ENCODE data around the gene PLOD2. TPM values are rescaled to one million over a fixed set of nuclear protein-coding genes. Genes with fewer than 3 reads are reported as not detected.

The PLOD2 gene
- total and polyA plus RNA-seq, 4 donors = 18.6 to 57.0 (median 24.3) TPM

DNA sequence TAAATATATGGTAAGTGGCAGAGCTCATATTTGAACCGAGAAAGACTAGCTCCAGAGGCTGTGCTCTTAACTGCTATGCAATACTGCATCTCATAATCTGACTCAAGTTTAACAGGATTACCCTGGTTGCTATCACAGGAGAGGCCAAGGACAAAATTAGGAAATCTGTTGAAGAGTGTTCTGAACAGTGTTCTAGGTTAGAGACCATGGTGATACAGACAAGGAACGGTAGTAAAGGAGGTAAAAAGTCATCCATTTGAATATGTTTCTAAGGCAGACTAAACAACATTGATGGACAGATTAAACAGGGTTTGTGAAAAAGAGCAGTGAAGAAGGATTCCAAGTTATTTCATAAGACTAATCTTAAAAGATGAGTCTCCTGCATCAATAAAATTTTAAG lies 22.1 kb downstream of the PLOD2 start:
- Histone ChIP-seq H3K9ac (ENCODE audit: low read depth in 1 of 2, low read length in 2 of 2) (no peak overlapping the region), H3K4me1 (ENCODE audit: control insufficient read depth in 4 of 4, insufficient read depth in 4 of 4, low read length in 3 of 4) (peaks cover 6 to 15% (median 11%) of the 10 kb centered on the region in 4 donors), H3K27me3 (ENCODE audit: control insufficient read depth in 4 of 4, insufficient read depth in 4 of 4, low read length in 3 of 4) (no peaks in the 10 kb centered on the region), H3K27ac (ENCODE audit: low read depth in 1 of 2, low read length in 2 of 2) (no peak overlapping the region), H3K4me3 (ENCODE audit: low read depth in 1 of 3, low read length in 3 of 3) (no peak overlapping the region), H3K9me3 (ENCODE audit: control insufficient read depth in 4 of 4, low read length in 3 of 4) (no peaks in the 10 kb centered on the region), H3K36me3 (ENCODE audit: control insufficient read depth in 4 of 4, insufficient read depth in 3 of 4, low read depth in 1 of 4, low read length in 3 of 4) (no peaks in the 10 kb centered on the region)
- DNase-seq (ENCODE audit: low spot score) = no peak
- WGBS = 69% methylated on average over 2 of the region's 2 CpGs
- TF ChIP-seq, protein P1, sequence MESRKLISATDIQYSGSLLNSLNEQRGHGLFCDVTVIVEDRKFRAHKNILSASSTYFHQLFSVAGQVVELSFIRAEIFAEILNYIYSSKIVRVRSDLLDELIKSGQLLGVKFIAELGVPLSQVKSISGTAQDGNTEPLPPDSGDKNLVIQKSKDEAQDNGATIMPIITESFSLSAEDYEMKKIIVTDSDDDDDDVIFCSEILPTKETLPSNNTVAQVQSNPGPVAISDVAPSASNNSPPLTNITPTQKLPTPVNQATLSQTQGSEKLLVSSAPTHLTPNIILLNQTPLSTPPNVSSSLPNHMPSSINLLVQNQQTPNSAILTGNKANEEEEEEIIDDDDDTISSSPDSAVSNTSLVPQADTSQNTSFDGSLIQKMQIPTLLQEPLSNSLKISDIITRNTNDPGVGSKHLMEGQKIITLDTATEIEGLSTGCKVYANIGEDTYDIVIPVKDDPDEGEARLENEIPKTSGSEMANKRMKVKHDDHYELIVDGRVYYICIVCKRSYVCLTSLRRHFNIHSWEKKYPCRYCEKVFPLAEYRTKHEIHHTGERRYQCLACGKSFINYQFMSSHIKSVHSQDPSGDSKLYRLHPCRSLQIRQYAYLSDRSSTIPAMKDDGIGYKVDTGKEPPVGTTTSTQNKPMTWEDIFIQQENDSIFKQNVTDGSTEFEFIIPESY (IDR thresholded peaks at IDR 0.05) = no peak
- no peak for TF ChIP-seq YY1 (IDR thresholded peaks at IDR 0.05)
- TF ChIP-seq, protein P2, sequence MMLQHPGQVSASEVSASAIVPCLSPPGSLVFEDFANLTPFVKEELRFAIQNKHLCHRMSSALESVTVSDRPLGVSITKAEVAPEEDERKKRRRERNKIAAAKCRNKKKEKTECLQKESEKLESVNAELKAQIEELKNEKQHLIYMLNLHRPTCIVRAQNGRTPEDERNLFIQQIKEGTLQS (IDR thresholded peaks at IDR 0.05) = no peak
- TF ChIP-seq RXRA (IDR thresholded peaks at IDR 0.05) = no peak
- no peak for TF ChIP-seq HNF4A (conservative IDR thresholded peaks at IDR 0.05)
- TF ChIP-seq SP1 (IDR thresholded peaks at IDR 0.05) = no peak
- no peak for TF ChIP-seq FOXA1 (IDR thresholded peaks at IDR 0.05)
- no peak for TF ChIP-seq EGR1 (IDR thresholded peaks at IDR 0.05; ENCODE audit: low read depth in 2 of 2)
- no peak for TF ChIP-seq NR2F2 (IDR thresholded peaks at IDR 0.05)
- TF ChIP-seq FOXA2 (IDR thresholded peaks at IDR 0.05) = no peak
- no peak for TF ChIP-seq TAF1 (conservative IDR thresholded peaks at IDR 0.05)

DNA sequence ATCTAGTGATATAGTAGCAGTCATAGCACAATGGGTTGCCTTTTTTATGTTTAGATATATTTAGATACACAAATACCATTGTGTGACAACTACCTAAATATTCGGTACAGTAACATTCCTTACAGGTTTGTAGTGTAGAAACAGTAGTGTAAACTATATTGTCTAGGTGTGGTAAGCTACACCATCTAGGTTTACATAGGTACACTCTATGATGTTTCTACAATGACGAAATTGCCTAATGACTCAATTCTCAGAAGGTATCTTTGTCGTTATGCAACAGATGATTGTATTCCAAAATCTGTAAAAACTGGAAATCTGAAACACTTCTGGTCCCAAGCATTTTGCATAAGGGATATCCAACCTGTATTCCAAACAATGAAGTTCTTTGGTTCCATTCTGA lies 24.3 kb downstream of the PLOD2 start:
- H3K36me3 ChIP-seq (ENCODE audit: control insufficient read depth in 4 of 4, insufficient read depth in 3 of 4, low read depth in 1 of 4, low read length in 3 of 4) = no peaks in the 10 kb centered on the region
- TF ChIP-seq, protein P2 (IDR thresholded peaks at IDR 0.05) = peak; percentile 62
- no peak for TF ChIP-seq RAD21 (IDR thresholded peaks at IDR 0.05)
- no peaks in the 10 kb centered on the region for H3K9me3 ChIP-seq (ENCODE audit: control insufficient read depth in 4 of 4, low read length in 3 of 4)
- H3K27me3 ChIP-seq (ENCODE audit: control insufficient read depth in 4 of 4, insufficient read depth in 4 of 4, low read length in 3 of 4) = no peaks in the 10 kb centered on the region
- H3K27ac ChIP-seq (ENCODE audit: low read depth in 1 of 2, low read length in 2 of 2) = no peak overlapping the region
- peaks cover 5 to 16% (median 14%) of the 10 kb centered on the region in 4 donors for H3K4me1 ChIP-seq (ENCODE audit: control insufficient read depth in 4 of 4, insufficient read depth in 4 of 4, low read length in 3 of 4)
- DNase-seq (ENCODE audit: low spot score) = no peak
- H3K4me3 ChIP-seq (ENCODE audit: low read depth in 1 of 3, low read length in 3 of 3) = no peak overlapping the region
- 63% methylated on average over 3 of the region's 3 CpGs for WGBS
- no peak overlapping the region for H3K9ac ChIP-seq (ENCODE audit: low read depth in 1 of 2, low read length in 2 of 2)

DNA sequence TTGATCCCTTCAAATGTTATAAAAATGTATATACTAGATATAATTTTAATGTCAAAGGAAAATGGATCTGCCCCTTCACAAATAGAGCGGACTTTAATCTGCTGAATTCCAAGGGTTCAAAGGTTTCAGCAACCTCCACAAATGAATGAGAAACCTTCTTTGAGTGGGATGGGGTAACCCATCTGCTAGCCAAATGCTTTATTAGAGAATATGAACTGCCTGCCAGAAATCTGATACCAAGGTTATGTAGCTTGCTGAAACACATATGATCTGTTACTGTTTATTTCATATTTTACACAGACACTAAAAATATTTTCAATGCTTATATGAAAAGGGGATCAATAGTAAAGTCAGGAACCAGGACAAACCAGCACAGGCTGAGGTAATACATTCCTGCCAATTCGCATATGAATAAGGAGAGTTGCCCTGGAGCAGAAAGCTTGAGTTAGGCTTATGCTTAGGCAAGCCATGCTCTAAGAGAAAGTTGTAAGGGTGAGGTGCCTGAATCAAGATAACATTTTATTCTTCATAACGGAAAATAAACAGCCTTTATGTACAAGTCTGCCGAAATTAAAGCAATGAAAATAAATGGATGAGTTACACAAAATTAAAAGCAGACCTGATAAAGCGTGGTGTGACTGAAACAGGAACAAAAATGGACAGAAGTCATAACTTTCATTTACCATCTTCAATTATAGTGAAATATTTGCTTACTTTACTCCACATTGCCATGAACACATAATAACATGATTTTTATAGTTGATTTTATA lies 26.5 kb downstream of the PLOD2 start:
- no peaks in the 10 kb centered on the region for H3K36me3 ChIP-seq (ENCODE audit: control insufficient read depth in 4 of 4, insufficient read depth in 3 of 4, low read depth in 1 of 4, low read length in 3 of 4)

More for the DNA sequence above, 26.5 kb downstream of the PLOD2 start:
- TF ChIP-seq, protein P2 (IDR thresholded peaks at IDR 0.05) = no peak
- no peak for TF ChIP-seq NR2F2 (IDR thresholded peaks at IDR 0.05)
- peak in 1 of 2 donors; percentile 8 for TF ChIP-seq RXRA (IDR thresholded peaks at IDR 0.05)
- peak; percentile 67 to 85 for TF ChIP-seq HNF4A (conservative IDR thresholded peaks at IDR 0.05)
- TF ChIP-seq HNF4G (IDR thresholded peaks at IDR 0.05) = peak; percentile 50
- H3K27me3 ChIP-seq (ENCODE audit: control insufficient read depth in 4 of 4, insufficient read depth in 4 of 4, low read length in 3 of 4) = no peaks in the 10 kb centered on the region
- DNase-seq (ENCODE audit: low spot score) = no peak
- 61% methylated on average over 5 of the region's 5 CpGs for WGBS
- no peak overlapping the region for H3K4me3 ChIP-seq (ENCODE audit: low read depth in 1 of 3, low read length in 3 of 3)
- H3K9me3 ChIP-seq (ENCODE audit: control insufficient read depth in 4 of 4, low read length in 3 of 4) = no peaks in the 10 kb centered on the region
- H3K9ac ChIP-seq (ENCODE audit: low read depth in 1 of 2, low read length in 2 of 2) = no peak overlapping the region
- no peak overlapping the region for H3K27ac ChIP-seq (ENCODE audit: low read depth in 1 of 2, low read length in 2 of 2)
- peaks cover 4 to 21% (median 20%) of the 10 kb centered on the region in 4 donors for H3K4me1 ChIP-seq (ENCODE audit: control insufficient read depth in 4 of 4, insufficient read depth in 4 of 4, low read length in 3 of 4)

Measured in liver (tissue), 9 donors.